Keratinocyte (primary cell): Measurements from ENCODE around the gene FRMD6. TPM values are rescaled to one million over a fixed set of nuclear protein-coding genes. Genes with fewer than 3 reads are reported as not detected.

Experiments
- DNase-seq: peaks from one replicate; pipeline ENCODE4 v3.0.0-alpha.2; 2011; ENCODE audit warnings: low read depth, missing footprints, low spot score
- FAIRE-seq: peaks from 2 replicates; lab custom pipeline; 2011; peaks lifted over from hg19 to GRCh38; lab: Jason Lieb, UNC
- H2AFZ ChIP-seq: 2 replicates; pipeline ENCODE4 v1.6.0; 2012; ENCODE audit warnings: low read length, control low read depth, inconsistent platforms; ENCODE audit not compliant: control insufficient read depth
- H3K27ac ChIP-seq: 2 replicates; pipeline ENCODE4 v1.5.1; 2011; ENCODE audit warnings: low read length; ENCODE audit not compliant: control insufficient read depth, insufficient read depth
- H3K27me3 ChIP-seq: 3 replicates; pipeline ENCODE4 v1.6.0; 2011; ENCODE audit warnings: low read length; ENCODE audit not compliant: control insufficient read depth, insufficient read depth; ENCODE audit errors: extremely low read depth
- H3K36me3 ChIP-seq, 2 experiments: 2 replicates in 1 of 2; 3 replicates in 1 of 2; pipeline ENCODE4 v1.5.1; 2011; ENCODE audit warnings: low read length in 2 of 2, mild to moderate bottlenecking in 1 of 2; ENCODE audit not compliant: control insufficient read depth in 2 of 2, insufficient read depth in 2 of 2; ENCODE audit errors: extremely low read depth in 1 of 2
- H3K4me1 ChIP-seq: 3 replicates; pipeline ENCODE4 v1.5.1; 2011; ENCODE audit warnings: low read length; ENCODE audit not compliant: control insufficient read depth, insufficient read depth; ENCODE audit errors: extremely low read depth
- H3K4me2 ChIP-seq: 3 replicates; pipeline ENCODE4 v1.6.0; 2011; ENCODE audit warnings: low read depth, low read length; ENCODE audit not compliant: control insufficient read depth, insufficient read depth; ENCODE audit errors: extremely low read depth
- H3K4me3 ChIP-seq, 3 experiments: fragments of 200-600 bp in 1 of 3; sonication (generic) in 1 of 3; 2 replicates in 2 of 3; 3 replicates in 1 of 3; pipeline ENCODE4 v1.5.1; 2011 to 2016; ENCODE audit warnings: low read length in 3 of 3, mild to moderate bottlenecking in 3 of 3, control low read depth in 2 of 3, inconsistent platforms in 1 of 3, low read depth in 1 of 3, mixed read lengths in 1 of 3, mixed run types in 1 of 3, moderate library complexity in 1 of 3; ENCODE audit not compliant: control insufficient read depth in 2 of 3, insufficient read depth in 2 of 3; ENCODE audit errors: extremely low read depth in 1 of 3
- H3K79me2 ChIP-seq: 2 replicates; pipeline ENCODE4 v1.6.0; 2012; ENCODE audit warnings: low read length; ENCODE audit not compliant: control insufficient read depth, insufficient read depth
- H3K9ac ChIP-seq: 3 replicates; pipeline ENCODE4 v1.6.0; 2011; ENCODE audit warnings: low read length; ENCODE audit not compliant: control insufficient read depth, insufficient read depth; ENCODE audit errors: extremely low read depth
- H3K9me1 ChIP-seq: 3 replicates; pipeline ENCODE4 v1.6.0; 2011; ENCODE audit warnings: low read length; ENCODE audit not compliant: control insufficient read depth, insufficient read depth; ENCODE audit errors: extremely low read depth
- H3K9me3 ChIP-seq: 2 replicates; pipeline ENCODE4 v1.5.1; 2012; ENCODE audit warnings: low read depth, low read length; ENCODE audit not compliant: control insufficient read depth
- H4K20me1 ChIP-seq: 3 replicates; pipeline ENCODE4 v1.6.0; 2011; ENCODE audit warnings: low read length; ENCODE audit not compliant: control insufficient read depth, insufficient read depth; ENCODE audit errors: extremely low read depth
- CTCF ChIP-seq, 3 experiments: IDR thresholded peaks in 1 of 3; conservative IDR thresholded peaks in 1 of 3; optimal IDR thresholded peaks in 1 of 3; 2 replicates in 2 of 3; 3 replicates in 1 of 3; pipeline versions ENCODE3 to v1.5.1; 2011; ENCODE audit warnings: low read length in 3 of 3, mild to moderate bottlenecking in 3 of 3, moderate library complexity in 2 of 3, control low read depth in 1 of 3, inconsistent platforms in 1 of 3; ENCODE audit not compliant: insufficient read depth in 2 of 3; ENCODE audit errors: extremely low read depth in 1 of 3
- EZH2 ChIP-seq: IDR thresholded peaks from one replicate; pipeline ENCODE4 v1.6.1; 2012; ENCODE audit warnings: inconsistent platforms, mild to moderate bottlenecking, low read length, moderate library complexity
- dilution Hi-C: fragments of 300-500 bp; cut with MboI; formaldehyde crosslinking; loops from one replicate; pipeline ENCODE4 v1.7.0; 2020; ENCODE audit warnings: low sequenced_read_pairs; ENCODE audit not compliant: extremely low pct_ligation_motif_present
- polyA plus RNA-seq, 5 experiments: library from polyadenylated mRNA; depleted of rRNA in 3 of 5; stranded (reverse) in 3 of 5; stranded (forward) in 1 of 5; unstranded in 1 of 5; fragments of >200 nt; gene quantifications; 1 replicate in 1 of 5; 2 replicates in 3 of 5; 3 replicates in 1 of 5; pipeline versions ENCODE4 v1.2.1 to v1.2.3, GENCODE V29; 2011 to 2012; ENCODE audit warnings: missing spikeins in 2 of 5, low read depth in 1 of 5, low replicate concordance in 1 of 5

Gene FRMD6
- polyA plus RNA-seq, 1 donor (not counting 4 experiments of a cell fraction or from before 2014, with no cell fraction given), result 120 TPM

GRCh38 chr14:51638071-51638944 is 13.4 kb upstream of the FRMD6 start:
- TF ChIP-seq CTCF (optimal IDR thresholded peaks at IDR 0.05 in 1 of 3, IDR thresholded peaks at IDR 0.05 in 1 of 3, conservative IDR thresholded peaks at IDR 0.05 in 1 of 3; ENCODE audit: extremely low read depth in 1 of 3, insufficient read depth in 2 of 3, low read length in 3 of 3) (no peak), EZH2 (no peak)
- Histone ChIP-seq H3K27me3 (no peaks in the 10 kb centered on the region), H3K27ac (no peak overlapping the region), H3K4me2 (no peak overlapping the region), H3K4me3 (no peak overlapping the region), H3K9me3 (no peaks in the 10 kb centered on the region), H3K36me3 (peaks cover 5 to 6% of the 10 kb centered on the region in 2 experiments), H3K4me1 (peaks cover 9% of the 10 kb centered on the region), H4K20me1 (no peaks in the 10 kb centered on the region), H2AFZ (no peak overlapping the region), H3K9ac (no peak overlapping the region), H3K9me1 (no peaks in the 10 kb centered on the region), H3K79me2 (peaks cover 57% of the 10 kb centered on the region)
- dilution Hi-C loops, result no loop called here
- DNase-seq (no peak), FAIRE-seq (no peak)

- dilution Hi-C loops, result no loop called here
- Histone ChIP-seq H3K9me3 (no peaks in the 10 kb centered on the region), H3K79me2 (peaks cover 57% of the 10 kb centered on the region), H3K27ac (no peak overlapping the region), H3K4me1 (peaks cover 9% of the 10 kb centered on the region), H3K27me3 (no peaks in the 10 kb centered on the region), H3K9me1 (no peaks in the 10 kb centered on the region), H4K20me1 (no peaks in the 10 kb centered on the region), H3K36me3 (peaks cover 5 to 6% of the 10 kb centered on the region in 2 experiments), H3K9ac (no peak overlapping the region), H3K4me3 (no peak overlapping the region), H3K4me2 (no peak overlapping the region), H2AFZ (no peak overlapping the region)
- FAIRE-seq, result no peak
- no peak for DNase-seq
- no peak for TF ChIP-seq EZH2
- TF ChIP-seq CTCF (optimal IDR thresholded peaks at IDR 0.05 in 1 of 3, IDR thresholded peaks at IDR 0.05 in 1 of 3, conservative IDR thresholded peaks at IDR 0.05 in 1 of 3; ENCODE audit: extremely low read depth in 1 of 3, insufficient read depth in 2 of 3, low read length in 3 of 3), result no peak
Observed at GRCh38 chr14:51639668-51640316, 11.9 kb upstream of the FRMD6 start.
